AG08396 (cell line): ENCODE results near the gene CMIP.

Experiments used
- DNase-seq: peaks from one replicate; pipeline ENCODE4 v3.0.0; 2012; ENCODE audit warnings: low spot score, mixed read lengths

Gene CMIP

GRCh38 chr16:81639348-81639747 is 194.7 kb downstream of the CMIP start:
- DNase-seq: no peak

DNA sequence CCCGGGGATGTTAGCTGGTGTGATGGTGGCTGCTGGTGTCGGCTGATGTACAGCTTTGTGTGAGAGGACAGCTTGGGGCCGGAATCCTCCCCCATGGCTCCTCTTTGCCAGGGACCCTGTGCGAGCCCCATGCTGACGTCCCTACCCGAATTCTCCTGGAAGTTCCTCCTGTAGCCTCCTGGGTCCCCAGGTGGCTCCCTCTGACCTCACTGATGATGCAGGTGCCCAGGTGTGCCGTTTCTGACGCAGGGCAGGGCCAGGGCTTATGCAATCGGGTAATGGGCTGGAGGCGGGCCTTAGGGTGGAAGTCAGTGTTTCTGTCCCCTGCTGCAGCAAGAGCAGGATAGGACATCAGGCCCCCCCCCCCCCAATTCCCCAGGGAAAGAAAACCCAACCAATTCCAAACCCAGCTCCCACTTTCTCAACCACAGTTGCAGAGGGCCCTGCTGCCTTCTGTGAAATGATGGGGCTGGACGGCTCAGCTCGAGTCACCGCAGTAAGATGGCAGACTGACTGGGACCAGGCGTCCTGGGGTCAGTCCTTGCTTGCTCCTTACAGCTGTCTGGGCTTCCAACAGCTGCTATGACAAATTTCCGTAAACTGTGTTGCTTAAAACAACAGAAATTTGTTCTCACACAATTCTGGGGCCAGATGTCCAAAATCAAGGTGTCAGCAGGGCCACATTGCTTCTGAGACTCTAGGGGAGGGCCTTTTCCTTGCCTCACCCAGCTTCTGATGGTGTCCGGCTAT is 195.5 kb downstream of the CMIP start:
- DNase-seq: no peak

GRCh38 chr16:81640681-81641070 is 196.1 kb downstream of the CMIP start:
- no peak for DNase-seq

- DNase-seq: no peak
Measured at GRCh38 chr16:81641395-81642106, 196.9 kb downstream of the CMIP start.

DNA sequence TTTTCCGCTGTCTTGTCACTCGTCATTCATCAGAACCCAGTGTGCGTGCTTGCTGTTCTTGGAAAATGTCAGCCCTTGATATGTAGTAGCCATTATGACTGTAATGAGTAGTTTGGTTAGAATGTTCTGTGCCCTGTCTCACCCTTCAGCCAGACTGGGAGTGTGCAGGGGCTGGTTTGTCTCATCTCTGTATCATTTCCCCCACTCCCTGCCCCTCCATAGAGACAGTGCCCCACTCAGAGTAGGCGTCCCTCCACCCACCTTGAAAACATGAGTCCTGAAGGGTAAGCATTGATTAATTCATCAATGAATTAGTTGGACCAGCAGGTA is 197.5 kb downstream of the CMIP start:
- no peak for DNase-seq

DNA sequence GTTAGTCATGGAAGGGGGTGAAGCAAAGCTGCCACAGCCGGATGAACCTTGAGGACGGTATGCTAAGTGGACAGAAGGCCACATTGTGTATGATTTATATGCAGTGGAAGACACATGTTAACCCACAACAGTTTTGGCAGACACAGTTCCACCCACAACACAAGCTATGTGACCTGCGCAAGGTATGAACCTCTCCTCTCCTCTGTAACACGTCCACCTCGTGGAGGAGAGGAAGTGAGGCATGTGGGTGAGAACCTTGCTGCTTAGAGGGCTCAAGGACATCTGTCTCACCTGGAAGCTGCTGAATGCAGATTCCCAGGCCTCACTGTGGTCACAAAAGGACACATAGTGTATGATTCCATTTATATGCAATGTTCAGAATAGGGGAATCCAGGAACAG is 198.3 kb downstream of the CMIP start:
- DNase-seq: no peak

- DNase-seq: peak; percentile 88
Measured at GRCh38 chr16:81645266-81645694, 200.7 kb downstream of the CMIP start.

DNA sequence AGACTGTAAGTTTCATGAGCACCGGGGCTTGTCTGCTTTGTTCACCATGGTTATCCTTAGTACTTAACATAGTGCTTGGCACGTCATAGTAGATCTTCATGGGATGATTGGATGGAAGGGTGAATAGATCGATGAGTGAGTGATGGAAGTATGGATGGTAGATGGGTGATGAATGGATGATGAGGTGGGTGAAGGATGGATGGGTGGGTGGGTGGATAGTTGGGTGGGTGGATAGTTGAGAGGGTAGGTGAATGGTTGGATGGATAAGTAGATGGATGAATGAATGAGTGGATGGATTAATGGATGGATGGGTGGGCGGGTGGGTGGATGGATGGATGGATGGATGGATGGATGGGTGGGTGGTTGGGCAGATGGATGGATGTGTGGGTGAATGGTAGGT is 201.3 kb downstream of the CMIP start:
- DNase-seq: no peak

- DNase-seq: no peak
Measured at GRCh38 chr16:81646561-81646960, 202.0 kb downstream of the CMIP start.

GRCh38 chr16:81647527-81647926 is 202.9 kb downstream of the CMIP start:
- DNase-seq: peak; percentile 82

- DNase-seq: no peak
Measured at GRCh38 chr16:81649561-81650184, 205.1 kb downstream of the CMIP start.

DNA sequence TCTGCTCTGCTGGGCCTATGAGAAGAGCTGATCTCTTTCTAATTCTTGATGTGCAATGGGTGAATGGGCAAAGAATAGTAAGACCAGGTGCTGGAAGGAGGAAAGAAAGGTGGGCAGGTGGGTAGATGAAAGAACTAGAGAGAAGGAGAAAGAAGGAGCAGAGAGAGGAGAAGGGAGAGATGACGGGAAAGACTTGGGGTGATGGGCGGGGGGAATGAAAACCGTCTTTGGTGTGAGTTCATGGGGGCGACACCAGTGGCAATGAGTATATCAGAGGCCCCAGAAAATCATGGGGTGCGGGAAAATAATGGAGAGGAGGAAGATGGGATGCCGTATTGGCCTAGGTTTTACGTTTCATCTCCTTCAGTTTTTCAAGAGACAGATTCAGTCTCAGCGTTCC is 205.7 kb downstream of the CMIP start:
- DNase-seq: no peak

GRCh38 chr16:81650982-81651562 is 206.5 kb downstream of the CMIP start:
- no peak for DNase-seq

DNA sequence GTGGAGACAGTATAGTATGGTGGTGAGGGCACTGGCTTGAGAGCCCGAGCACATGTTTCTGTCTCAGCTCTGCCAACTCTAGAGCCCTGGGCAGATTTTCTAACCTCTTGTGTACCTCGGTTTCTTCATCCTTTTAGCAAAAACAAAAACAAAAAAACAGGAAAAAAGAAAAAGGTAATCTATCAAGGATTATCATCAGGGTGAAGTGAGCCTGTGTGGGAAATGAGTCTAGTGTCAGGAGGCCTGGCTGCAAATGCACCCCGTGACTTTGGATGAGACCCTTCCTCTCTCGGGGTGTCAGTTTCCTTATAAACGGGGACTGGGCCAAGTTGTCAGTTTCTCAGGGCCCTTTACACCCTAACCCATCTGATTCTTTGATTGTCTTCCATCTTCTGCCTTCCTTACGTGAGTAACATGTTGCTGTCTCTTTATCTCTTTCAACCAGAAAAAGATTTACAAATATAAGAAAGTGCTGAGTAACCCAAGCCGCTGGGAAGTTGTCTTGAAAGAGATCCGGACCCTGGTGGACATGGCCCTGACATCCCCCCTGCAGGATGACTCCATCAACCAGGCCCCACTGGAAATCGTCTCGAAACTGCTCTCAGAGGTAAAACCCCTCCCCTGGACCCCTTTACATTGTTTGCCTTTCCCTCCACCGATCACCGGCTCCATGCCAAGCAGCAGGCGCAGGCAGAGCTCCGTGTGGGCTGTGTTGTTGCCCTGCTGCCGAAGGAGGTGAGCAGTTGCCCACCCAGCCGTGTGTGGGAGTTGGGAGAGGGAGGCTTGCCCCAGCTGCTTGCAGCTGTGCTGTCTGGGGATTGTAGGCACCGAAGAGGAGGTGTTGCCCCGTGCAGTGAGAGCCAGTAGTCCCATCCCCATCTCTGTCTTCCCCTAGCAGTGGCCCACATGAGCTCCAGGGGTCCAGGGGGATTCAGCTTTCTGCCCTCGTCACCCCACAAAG is 207.4 kb downstream of the CMIP start:
- DNase-seq: no peak

DNA sequence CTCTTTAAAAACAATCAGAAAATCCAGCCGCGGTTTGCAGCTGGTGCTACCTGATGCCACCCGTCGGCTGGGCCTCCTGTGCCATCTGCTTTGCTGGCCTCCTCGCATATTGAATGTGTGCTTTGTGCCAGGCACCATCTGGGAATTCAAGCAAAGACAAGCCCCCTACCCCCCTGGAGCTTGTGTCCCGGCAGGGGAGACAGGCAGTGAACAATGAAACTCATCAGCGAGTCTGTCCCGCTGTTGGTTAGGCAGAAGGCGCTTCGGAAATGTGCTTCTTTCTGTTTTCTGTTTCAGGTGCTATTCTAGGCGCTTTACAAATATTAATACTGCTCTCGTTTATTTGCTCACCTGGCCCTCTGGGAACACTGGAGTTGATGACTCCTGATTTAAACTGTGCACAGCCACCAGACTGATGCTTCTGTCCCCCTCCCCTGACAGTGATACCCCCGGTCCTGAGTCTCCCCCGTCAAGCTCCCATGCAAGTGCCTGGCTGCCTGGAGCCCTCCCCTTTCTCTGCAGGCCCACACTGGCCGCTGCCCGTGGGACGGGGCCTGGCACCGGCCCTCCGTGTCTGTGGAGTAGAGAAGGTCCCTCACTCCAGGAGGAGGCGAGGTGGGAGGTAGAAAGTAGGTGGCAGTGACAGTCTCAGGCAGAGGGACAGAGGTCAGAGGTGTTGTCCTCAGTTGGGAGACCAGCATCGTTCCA is 208.3 kb downstream of the CMIP start:
- DNase-seq: no peak

GRCh38 chr16:81654346-81654745 is 209.7 kb downstream of the CMIP start:
- peak; percentile 67 for DNase-seq

DNA sequence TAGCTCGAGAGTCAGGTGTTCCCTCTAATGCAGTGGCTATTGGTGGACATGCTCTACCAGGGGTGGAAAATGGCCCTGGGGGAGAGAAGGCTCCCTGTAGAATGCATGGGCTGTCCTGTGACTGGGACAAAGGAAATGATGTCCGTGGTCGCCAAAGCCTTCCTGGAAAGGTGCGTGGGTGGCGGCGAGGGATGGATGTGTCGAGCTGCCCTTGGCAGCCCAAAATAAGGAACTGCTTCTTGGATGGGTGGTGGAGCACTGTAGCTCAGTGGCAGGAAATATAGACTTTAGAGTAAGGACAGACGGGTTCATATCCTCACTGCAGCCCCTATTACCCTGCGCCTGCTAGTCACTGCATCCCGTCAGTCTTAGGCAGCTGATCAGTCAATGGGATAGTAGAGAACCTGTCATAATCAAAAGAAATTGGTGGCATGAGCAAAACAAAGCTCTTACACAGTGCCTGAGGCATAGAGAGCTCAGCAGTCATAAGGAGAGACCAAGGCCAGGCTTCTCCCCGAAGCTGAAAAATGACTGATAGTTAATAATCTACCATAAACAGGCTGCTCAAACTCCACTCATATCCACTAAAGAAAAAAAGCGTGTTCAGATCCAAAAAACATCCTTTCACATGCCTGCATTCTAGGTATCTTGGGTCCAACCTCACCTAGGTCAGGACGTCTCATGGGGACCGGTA is 211.0 kb downstream of the CMIP start:
- no peak for DNase-seq

DNA sequence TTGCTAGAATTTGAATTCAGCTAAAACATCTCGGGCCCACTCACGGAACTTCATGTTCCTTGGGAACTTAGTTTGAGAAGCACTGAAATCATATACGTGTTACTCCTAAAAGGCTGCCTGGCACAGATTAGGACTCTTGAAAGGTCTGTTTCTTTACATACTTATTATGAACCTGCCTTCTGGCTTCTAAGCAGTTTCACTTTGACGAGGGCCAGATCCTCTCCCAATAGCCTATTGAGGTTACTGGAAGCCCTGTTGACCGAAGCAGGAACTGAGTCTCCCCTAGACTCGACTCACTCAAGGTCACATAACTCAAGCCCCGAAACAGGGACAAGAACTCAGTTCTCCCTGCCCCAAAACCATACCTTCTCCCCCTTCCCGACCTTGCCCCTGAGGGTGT is 212.6 kb downstream of the CMIP start:
- DNase-seq: no peak

- no peak for DNase-seq
Measured at GRCh38 chr16:81657781-81658180, 213.2 kb downstream of the CMIP start.

DNA sequence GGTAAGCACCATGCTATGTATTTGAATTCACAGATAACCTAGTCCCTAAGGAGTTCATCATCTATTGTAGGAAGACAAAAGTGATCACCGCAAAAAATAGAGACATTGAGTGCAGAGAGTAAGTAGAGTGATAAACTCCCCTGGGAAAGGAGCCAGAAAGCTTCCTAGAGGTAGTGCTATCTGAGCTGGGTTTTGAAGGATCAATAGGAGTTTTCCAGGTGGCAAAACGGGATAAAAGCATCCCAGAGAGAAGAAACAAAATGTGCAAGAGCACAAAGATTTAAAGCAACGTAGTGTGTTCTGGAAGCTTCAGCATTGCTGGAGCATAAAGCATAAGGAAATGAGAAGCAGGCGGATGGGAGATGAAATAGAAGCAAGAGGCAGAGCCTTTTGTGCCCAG is 213.8 kb downstream of the CMIP start:
- no peak for DNase-seq

- DNase-seq: no peak
Measured at GRCh38 chr16:81659249-81659648, 214.6 kb downstream of the CMIP start.
